GM21529 (cell line): ENCODE measurements around the gene MARK1.

Source experiments
- ATAC-seq: cut with Tn5 transposase; IDR thresholded peaks from one replicate; pipeline ENCODE4 v1.9.1; 2021; ENCODE audit not compliant: unreplicated experiment

MARK1 gene

DNA sequence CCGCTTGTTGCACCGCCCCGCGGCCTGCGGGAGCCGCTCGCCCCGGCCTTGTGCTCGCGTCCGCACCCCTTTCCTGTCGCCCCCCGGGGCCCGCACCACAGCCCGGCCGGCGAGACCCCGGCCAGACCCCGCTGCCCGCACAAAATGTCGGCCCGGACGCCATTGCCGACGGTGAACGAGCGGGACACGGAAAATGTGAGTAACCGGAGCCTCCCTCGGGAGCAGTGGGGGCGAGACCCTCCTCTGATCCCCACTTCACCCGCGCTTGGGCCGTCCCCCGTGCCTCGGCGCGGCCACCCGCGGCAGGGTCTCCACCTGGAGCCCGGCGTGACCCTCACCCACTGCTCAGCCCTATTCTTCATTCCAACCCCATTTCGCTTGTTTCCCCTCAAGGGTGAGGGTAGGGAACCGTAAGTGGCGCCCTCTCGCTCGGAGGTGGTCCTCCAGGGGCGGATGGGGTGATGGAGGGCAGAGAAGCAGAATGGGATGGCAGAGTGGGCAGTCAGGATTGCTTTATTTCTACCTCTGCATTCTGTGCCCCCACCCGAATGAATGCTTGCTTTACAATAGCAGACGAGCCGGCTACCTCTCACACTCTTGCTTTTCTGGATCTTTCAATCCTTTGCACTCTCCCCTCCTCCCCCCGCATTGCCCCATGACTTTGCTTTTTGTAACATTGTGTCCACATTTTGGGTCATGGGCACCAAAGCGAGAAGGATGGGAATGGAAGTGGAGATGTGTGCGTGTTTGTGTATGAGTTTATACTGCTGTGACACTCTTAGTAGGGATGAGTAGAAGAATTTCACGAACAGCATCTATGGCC is 954 bp downstream of the MARK1 start:
- ATAC-seq = peak; percentile 14

DNA sequence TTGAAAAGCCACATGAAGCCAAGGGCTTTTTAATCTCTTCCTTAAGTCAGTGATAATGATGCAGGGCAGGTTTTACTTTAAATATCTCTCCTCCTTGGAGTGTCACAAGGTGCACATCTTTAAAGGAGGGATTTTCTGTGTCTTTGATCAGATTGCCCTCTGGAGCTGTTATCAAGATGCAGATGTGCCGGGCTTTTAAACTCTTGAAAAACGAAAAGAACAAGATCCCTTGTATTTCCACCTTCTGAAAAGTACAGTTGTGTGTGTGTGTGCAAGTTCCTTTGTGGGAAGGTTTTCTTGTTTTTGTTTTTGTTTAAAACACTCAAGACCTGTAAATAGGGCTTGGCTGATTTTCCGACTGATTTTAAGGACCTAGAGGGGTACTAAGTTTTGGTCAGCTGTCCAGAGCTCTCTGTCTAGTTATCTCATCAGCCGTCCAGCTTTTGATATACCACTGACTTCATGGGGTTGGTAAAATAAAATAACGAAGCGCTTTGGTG is 1.6 kb downstream of the MARK1 start:
- ATAC-seq = no peak

DNA sequence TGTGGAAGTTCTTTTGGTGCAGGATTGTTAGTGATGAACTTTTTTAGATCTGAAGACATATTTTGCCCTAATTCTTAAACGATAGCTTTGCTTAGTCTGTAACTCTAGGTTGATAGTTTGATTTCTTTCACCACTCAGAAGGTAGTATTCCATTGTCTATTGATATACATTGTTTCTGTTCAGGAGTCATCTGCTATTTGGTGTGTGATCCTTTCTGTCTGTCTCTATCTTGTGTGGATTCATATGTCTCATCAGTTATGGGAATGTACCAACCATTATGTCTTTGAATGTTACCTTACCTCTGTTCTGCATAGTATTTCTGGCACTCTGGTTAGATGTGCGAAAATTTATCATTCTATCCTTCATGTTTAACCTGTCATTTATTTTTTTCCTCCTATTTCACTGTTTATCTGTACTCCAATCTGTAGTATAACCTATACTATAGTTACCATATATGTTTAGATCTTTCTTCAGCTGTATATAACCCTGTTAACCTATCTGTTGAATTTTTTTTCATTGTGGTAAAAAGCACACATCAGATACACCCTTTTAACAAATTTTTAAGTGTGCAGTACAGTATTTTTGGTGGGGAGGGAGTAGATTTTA is 5.7 kb downstream of the MARK1 start:
- no peak for ATAC-seq

DNA sequence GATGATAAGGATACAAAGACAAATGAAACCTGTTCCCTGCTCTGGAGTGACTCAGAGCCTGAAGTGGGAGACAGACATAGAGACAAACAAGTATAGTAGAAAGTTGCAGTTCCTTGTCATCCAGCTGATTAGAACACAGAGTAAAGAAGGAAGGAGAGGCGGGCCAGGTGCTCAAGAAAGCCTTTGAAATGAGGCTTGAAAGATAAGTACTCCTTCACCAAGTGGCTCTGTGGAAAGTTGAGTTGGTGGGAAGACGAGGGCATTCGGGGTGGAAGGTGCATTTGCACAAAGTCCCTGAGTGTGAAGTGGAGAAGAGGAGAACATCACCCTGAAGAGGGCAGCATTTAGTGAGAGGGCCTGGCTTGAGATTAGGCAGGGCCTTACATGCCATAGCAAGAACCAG is 17.0 kb downstream of the MARK1 start:
- ATAC-seq = no peak

DNA sequence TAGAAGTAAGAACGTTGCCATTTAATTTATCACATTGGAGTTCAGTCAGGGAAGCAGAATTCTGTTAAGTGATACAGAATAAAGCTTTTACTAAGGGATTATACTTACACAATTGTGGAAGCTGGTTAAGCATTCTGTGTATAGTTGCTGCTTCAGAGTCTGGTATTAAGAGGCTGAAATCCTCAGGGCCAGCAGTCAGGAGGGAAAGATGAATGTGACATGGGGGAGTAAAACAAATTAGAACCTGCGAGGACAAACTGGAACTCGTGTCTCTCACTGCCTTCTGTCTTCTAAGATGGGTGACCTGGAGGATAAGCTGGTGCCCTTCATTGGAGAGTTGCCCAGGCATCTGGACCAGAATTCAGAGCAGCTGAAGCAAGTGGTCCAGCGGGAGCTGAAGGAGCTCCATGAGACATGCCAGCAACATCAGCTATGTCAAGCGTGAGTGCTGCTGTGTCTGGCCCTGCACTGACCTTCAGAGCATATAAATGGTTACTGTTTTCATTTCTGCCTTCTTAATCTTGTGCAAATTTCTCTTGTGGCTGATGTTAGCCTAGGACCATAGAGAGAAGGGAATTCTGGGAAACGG is 23.0 kb downstream of the MARK1 start:
- no peak for ATAC-seq

DNA sequence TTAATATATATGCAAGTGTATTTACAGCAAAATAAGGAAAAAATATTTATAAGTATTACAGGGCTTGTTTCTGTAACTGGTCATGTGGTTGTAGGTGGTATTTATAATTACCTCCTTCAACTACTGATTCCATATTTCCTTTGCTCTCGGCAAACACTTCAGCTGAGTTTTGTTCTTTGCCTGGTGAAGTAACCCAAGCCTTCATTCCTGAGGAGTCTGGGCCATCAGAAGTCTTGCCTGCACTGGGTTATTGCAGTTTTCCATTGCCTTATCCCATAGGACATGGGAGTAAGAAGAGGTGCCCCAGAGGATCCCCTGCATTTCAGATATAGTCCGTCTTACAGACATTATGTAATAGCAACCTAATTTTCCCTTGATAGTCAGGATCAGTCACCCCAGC is 23.8 kb downstream of the MARK1 start:
- ATAC-seq = no peak

DNA sequence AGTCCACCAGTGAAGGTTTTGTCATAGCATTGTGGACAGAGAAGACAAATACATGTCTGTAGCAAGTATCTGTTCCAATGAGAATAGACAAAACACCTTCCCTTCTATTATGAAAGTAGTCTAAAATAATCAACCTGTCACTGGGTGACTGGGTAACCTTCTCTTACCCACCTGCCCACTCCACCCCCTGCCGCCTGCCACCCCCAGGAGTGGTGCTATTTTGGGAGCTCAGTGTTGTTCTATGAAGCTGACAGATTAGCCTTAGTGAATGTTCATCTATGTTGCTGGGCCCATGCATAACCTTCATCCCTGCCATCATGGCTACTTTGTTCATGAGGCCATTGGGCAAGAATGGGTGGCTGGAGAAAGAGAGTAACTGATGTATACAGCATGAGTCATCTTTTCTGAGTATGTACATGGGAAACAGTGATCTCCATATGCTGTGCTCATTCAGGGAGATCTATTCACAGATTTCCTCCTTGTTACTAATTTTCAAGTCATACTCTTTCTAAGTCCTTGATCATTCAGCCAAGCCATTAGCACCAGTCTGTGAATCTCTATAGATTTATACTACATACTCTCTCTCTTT is 24.8 kb downstream of the MARK1 start:
- no peak for ATAC-seq

DNA sequence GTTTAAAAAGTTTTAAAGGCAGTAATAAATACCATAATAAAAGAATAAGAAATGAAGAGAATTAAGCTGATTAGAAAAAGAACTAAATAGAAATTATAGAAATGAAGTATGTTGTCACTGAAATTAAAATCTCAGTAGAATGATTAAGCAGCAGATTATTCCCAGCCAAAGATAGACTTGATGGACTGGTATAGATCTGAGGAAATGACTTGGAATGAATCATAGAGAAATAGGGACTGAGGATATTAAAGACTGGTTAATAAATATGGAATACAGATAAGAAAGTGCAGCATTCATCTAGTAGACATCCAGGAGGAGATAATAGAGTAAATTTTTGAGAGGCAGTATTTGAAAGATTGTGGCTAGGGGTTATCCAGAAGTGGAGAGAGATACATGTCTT is 28.7 kb downstream of the MARK1 start:
- no peak for ATAC-seq

DNA sequence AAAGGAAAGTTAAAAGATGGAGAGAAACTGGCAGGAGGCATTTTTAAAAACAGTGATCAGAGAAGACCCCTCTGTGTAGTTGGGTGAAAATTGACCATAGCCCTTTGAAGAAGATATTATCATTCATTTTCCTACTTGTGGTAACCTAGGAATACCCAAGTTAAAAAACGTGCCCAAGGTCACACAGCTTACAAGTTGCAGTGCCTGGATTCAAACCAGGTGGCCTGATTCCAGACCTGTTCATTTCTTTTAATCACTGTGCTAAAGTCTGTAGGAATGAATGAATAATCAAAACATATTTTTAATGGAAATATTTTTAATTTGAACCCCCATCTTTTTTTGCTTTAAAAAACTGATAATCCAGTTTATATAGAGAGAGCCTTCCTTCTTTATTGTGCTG is 35.6 kb downstream of the MARK1 start:
- no peak for ATAC-seq

DNA sequence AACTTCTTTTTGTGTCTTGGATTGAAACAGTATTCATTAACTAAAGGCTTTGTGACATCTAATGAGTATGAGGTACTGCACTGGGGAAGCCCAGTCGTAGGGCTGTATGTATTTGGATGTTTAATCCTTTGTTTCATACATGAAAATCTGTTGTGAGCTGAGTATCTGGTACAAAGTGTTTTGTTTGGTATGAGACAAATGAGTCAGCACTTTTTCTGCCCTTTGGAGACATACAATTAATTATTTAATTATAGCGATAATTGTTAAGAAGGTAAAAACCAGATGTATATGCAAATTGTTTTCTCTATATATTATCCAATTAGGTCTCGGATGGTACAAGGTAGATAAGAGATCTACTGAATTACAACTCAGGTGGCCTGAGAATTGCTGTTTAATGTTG is 36.3 kb downstream of the MARK1 start:
- no peak for ATAC-seq

DNA sequence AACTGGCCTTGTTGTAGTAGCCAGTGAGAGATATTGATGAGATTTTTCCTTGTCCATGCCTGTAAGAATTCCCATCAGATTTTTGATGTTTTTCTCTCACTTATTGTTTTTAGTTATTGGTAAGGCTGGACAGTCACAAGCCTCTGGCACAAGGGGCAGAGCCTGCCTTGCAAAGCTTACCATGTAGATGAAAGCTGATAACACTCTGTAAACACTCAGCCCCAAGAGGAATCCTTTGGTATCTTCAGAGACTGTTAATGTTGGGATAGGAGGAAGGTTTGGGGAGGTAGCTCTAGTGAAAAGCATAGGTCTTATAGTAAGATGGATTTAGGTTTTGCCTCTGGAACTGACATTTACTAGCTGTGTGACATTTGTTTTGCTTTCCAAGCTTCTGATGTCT is 37.7 kb downstream of the MARK1 start:
- ATAC-seq = no peak

DNA sequence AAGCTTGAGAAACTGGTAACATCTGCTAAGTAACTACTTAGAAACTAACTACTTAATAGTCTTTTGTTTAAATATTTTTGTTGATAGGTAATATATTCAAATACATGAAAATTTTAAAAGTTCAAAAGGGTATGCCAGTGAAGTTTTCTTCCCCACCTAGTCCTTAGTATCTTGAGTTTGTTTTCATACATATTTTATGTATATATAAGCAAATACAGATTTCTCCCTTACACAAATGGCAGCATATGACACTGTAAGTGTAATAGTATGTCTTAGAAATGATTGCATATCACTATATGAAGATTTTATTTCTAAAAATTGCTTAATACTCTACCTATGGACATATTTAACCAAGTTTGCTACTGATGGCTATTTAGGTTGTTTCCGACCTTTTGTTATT is 38.9 kb downstream of the MARK1 start:
- ATAC-seq = no peak

DNA sequence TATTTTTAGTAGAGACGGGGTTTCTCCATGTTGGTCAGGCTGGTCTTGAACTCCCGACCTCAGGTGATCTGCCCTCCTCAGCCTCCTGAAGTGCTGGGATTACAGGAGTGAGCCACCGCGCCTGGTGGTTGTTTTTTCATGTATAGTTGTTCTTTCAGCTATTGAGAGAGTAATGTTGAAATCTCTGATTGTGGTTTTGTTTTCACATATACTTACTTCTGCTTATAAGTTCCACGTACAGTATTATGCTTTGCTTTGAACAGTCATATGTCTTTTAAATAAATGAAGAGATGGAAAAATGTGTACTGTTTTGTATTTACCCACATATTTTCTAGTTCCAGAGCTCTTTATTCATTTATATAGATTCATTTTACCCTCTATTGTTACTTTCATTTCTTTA is 44.5 kb downstream of the MARK1 start:
- ATAC-seq = no peak

DNA sequence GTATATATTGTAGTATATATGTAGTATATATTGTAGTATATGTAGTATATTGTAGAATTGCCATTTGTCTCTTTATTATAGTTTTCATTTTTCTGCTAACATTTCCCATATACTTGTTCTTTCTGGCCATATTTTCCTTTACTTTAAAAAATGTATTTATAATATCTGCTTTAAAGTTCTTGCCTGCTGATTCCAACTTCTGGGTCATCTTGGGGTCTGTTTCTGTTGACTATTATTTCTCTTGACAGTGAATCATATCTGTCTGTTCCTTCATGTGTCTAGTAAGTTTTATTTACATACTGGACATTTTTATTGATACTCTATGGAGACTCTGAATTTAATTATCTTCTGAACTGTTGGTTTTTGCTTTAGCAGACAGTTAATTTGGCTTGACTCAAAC is 45.9 kb downstream of the MARK1 start:
- ATAC-seq = no peak

DNA sequence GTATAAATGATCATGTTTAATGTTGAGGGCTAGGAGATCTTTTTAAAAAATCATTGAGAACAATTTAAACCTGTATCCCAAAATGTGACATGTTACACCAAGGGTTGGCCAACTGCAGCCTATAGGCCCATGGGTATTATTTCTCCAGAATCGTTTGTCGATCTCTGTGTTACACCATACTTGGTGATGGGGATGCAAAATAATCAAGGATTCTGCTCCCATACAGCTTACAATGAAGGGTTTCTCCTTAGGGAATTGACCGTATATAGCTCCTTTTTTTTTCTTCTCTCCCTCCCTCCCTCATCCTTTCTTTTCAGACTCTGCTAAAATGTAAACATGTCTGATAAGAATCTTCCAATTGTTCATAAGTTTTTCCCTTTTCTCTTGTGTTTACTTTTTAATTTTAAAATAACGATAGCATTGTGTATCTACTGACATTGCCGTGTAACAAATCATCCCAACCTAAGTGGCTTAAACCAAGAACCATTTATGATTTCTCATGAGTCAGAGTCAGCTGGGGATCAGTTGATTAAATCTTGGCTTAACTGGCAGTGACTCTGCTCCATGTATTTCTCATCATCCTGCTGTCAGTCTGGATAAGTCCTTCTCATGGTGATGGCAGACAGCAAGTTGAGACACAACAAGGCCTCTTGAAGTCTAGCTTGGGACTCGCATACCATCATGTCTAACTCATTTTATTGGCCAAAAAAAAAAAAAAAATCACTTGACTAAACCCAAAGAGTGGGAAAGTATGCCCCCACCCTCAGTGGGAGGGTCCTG is 48.0 kb downstream of the MARK1 start:
- no peak for ATAC-seq

DNA sequence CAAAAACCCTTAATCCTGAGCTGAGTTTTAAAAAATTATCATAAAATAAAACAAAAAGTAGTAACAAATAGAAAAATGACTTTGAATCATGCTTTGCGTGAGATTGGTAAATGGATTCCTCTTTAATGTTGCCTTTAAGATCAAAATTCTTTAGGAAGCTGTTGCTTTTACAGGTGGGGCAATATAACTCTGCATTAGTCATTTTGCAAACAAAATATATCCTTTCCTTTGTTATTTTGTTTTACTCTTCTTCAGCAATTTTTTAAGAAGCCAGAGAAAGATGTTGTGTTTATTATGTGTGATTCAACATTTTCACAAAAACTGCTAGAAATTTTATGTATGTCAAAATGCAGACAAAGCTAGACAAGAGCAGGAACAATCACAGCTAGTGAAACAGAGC is 50.0 kb downstream of the MARK1 start:
- ATAC-seq = no peak

DNA sequence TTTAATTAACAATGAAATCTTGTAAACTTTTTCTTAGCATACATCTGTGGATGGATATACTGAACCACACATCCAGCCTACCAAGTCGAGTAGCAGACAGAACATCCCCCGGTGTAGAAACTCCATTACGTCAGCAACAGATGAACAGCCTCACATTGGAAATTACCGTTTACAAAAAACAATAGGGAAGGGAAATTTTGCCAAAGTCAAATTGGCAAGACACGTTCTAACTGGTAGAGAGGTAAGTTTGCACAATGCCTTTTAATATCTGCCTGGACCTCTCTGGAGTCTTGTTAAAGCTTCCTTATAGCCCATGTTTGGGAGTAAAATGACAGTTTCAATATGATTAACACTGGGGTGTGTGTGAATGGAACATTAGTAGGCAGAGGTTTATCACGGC is 51.4 kb downstream of the MARK1 start:
- no peak for ATAC-seq

DNA sequence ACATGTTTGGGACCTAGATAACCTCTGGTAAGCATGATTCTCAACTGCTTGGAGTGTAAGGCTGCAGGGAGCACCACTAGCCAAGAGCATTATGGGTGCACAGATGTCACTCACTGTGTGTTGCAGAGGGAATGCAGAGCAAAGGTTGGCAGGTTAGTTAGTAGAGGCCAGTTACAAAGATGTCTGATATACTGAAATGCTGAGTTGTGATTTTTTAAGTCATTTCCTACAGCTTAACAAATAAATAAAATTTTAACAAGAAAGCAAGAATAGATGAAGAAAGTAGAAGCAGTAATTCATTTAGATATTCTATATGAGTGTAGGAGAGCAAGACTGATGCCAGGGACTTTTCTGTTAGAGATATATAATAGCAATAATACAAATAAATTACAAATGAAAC is 64.8 kb downstream of the MARK1 start:
- ATAC-seq = no peak

DNA sequence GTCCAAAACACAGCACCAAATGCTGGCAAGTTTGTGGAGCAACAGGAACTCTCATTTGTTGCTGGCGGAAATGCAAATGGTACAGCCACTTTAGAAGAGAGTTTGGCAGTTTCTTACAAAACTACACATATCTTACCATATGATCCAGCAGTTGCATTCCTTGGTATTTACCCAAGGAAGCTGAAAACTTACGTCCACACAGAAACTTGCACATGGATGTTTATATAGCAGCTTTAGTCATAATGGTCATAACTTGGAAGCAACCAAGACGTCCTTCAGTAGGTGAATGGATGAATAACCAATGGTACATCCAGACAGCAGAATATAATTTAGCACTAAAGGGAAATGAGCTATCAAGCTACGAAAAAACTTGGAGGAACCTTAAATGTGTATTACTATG is 66.4 kb downstream of the MARK1 start:
- no peak for ATAC-seq

DNA sequence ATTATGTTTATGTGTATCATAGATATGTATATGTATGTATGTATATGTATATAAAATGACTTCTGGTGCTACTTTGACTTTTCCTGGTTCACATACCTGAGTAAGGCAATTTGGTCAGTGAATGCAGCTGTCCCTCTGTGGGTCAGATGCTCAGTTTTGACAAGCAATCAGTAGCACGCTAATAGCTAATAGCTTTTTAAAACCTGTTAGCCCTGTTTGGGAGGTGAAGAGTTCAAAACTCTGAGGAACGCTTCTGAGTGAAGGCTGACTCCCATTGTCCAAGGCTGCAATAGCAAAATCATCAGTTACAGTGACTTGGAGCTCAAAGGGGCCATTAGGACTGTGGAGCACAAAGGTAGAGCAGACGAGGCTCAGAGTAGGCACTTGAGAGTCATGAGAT is 67.2 kb downstream of the MARK1 start:
- no peak for ATAC-seq

DNA sequence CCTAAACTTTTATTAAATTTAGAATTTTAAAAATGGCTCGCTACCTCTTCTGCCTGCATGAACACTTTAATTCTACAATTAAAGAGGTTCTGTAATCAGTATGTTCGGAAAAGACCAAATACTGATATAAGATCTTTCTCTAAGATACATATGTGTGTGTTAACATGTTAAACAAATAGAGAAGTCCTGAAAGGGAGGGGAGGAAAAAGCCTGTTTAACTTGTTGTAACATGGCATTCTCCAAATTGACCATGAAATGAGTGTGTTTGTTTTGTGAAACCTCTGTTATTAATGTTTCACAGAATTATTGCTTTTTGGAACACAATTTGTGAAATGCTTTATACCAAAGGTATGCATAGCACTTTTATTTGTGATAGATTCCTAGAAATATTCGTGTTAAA is 77.0 kb downstream of the MARK1 start:
- no peak for ATAC-seq
